Measurements from ENCODE around the gene SMYD3. TPM values are rescaled to one million over a fixed set of nuclear protein-coding genes. Genes with fewer than 3 reads are reported as not detected.

The SMYD3 gene
- total RNA-seq, 1 donor = 45.5 TPM

GRCh38 chr1:245859493-245860114 is 647.5 kb downstream of the SMYD3 start:
- DNase-seq (ENCODE audit: low read depth) = peak; percentile 47
- H3K4me3 ChIP-seq (ENCODE audit: low read depth, low read length) = peak overlapping the region; percentile 26
- TF ChIP-seq CTCF (IDR thresholded peaks at IDR 0.05; ENCODE audit: insufficient read depth, low read length) = no peak

GRCh38 chr1:245858722-245859492 is 648.2 kb downstream of the SMYD3 start:
- peak; percentile 72 for DNase-seq (ENCODE audit: low read depth)
- TF ChIP-seq CTCF (IDR thresholded peaks at IDR 0.05; ENCODE audit: insufficient read depth, low read length) = peak; percentile 65
- no peak overlapping the region for H3K4me3 ChIP-seq (ENCODE audit: low read depth, low read length)

- no peak for DNase-seq (ENCODE audit: low read depth)
- no peak for TF ChIP-seq CTCF (IDR thresholded peaks at IDR 0.05; ENCODE audit: insufficient read depth, low read length)
- no peak overlapping the region for H3K4me3 ChIP-seq (ENCODE audit: low read depth, low read length)
Observed at GRCh38 chr1:245858022-245858721, 648.9 kb downstream of the SMYD3 start.

GRCh38 chr1:245856944-245857531 is 650.0 kb downstream of the SMYD3 start:
- no peak overlapping the region for H3K4me3 ChIP-seq (ENCODE audit: low read depth, low read length)
- TF ChIP-seq CTCF (IDR thresholded peaks at IDR 0.05; ENCODE audit: insufficient read depth, low read length) = no peak
- DNase-seq (ENCODE audit: low read depth) = peak; percentile 88

GRCh38 chr1:245855846-245856730 is 651.0 kb downstream of the SMYD3 start:
- DNase-seq (ENCODE audit: low read depth) = peak; percentile 18
- no peak for TF ChIP-seq CTCF (IDR thresholded peaks at IDR 0.05; ENCODE audit: insufficient read depth, low read length)

GRCh38 chr1:245853291-245853690 is 653.8 kb downstream of the SMYD3 start:
- no peak for DNase-seq (ENCODE audit: low read depth)
- no peak for TF ChIP-seq CTCF (IDR thresholded peaks at IDR 0.05; ENCODE audit: insufficient read depth, low read length)
- H3K4me3 ChIP-seq (ENCODE audit: low read depth, low read length) = no peak overlapping the region

More at GRCh38 chr1:245855846-245856730, 651.0 kb downstream of the SMYD3 start:
- H3K4me3 ChIP-seq (ENCODE audit: low read depth, low read length) = no peak overlapping the region

Measured in fibroblast of the aortic adventitia (primary cell).